NCI-H1436 treated with DMSO at 0.1 percent for 48 hours (cell line): Measurements from ENCODE around the gene SH3RF3.

ENCODE experiments used
- DNase-seq: peaks from one replicate; lab custom pipeline; 2025; lab: John Stamatoyannopoulos, UW

Gene SH3RF3

DNA sequence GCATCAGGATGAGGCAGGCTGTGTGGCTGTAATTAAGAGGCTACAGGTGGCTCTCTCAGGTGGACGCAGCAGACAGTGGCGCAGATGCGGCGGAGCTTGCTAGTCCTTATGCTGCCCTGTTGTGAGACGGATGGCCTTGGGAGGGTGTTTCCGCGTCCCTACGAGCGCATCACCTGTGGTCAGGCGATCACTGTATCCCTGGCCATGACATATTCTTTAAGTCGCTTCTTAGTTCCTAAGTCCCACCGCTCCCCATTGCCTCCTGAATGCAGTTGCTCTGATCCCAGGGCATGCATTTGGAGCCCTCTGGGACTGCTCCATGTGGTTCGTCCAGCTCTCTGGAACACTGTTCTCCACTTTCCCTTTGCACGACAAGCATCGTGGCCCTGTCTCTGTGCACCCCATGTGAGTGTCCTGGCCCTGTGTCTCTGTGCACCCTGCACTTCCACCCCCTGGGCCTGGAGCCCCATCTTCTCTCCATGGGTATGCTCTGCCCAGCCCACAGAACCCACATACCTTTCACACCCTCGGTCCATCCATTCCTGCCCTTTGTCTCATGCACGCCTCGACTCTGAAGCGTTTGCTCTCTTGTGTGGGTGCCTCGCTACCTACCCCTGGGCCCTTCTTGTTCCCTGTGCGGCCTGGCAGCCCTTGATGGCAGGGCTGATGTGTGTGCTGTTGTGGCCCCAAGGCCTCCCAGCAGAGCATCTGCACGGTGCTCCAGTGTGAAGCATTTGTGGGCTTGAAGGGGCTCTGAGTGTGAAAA is 74.4 kb downstream of the SH3RF3 start:
- DNase-seq = no peak

DNA sequence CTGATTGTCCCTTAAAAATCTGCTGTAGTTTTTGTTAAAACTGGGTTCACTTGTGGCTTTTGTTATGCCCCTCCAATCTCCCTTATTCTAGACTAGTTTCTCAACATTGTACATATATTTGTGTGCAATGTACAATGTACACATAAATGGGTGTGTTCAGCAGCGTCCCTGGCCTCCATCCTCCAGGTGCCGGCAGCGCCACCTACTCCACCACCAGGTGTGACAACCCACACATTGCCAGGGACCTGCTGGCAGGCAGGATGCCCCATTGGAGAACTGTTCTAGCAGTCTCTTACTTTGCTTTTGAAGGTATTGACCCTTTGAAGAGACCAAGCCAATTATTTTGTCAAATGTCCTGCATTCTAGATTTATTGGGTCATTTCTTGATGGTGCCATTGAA is 75.4 kb downstream of the SH3RF3 start:
- no peak for DNase-seq

DNA sequence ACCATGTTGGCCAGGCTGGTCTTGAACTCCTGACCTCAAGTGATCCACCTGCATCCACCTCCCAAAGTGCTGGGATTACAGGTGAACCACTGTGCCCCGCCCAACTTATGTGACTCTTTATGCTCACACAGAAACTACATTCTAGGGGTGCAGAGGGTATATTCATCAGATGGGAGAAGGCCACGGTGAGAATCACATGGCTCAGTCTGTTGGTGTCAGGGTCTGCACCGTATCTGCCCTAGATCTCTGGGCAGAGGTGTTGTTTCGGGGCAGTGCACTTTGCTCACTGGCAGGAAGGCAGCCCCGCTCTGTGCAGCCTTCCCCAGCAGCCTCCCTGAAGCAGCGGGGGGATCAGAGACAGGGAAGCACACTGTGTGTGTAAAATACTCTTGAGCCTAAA is 76.4 kb downstream of the SH3RF3 start:
- DNase-seq = no peak

DNA sequence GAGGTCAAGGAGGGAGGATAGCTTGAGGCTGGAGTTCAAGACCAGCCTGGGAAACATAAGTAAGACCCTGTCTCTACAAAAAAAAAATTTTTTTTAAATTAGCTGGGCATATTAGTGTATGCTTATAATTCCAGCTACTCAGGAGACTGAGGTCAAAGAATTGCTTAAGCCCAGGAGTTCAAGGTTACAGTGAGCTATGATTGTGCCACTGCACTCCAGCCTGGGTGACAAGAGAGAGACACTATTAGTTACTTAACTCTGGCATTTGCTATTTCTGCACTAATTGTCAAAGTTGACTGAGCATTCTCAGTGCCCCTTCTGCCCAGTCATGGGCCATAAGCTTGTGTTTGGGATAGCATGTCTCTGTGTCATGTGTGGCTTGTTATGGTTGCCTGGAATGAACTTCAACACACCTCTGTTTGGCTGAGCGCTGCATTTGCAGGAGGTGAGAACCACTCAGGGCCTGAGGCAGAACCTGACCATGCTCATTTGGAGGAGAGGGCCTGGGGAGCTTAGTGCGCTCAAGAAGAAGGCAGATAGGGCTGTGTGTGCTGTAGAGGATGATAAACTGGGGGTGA is 77.7 kb downstream of the SH3RF3 start:
- DNase-seq = no peak

DNA sequence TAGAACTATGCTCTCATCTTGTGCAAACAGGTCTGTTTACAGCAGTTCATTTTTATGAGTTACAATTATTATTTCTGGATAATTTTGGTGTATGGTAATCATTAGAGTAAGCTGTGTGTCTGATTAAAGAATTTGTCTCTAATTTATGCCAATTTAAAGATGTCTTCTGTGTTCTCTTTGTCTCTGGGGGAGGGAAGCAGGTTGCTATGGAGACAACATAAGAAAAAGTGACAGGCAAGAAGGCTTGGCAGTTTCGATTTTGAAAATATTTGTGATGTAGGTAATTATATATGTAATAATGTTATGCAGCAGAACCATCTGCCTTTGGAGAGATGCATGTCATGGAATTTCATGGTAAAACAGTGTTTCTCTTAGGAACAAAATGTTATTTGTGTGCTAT is 78.2 kb downstream of the SH3RF3 start:
- DNase-seq = no peak

DNA sequence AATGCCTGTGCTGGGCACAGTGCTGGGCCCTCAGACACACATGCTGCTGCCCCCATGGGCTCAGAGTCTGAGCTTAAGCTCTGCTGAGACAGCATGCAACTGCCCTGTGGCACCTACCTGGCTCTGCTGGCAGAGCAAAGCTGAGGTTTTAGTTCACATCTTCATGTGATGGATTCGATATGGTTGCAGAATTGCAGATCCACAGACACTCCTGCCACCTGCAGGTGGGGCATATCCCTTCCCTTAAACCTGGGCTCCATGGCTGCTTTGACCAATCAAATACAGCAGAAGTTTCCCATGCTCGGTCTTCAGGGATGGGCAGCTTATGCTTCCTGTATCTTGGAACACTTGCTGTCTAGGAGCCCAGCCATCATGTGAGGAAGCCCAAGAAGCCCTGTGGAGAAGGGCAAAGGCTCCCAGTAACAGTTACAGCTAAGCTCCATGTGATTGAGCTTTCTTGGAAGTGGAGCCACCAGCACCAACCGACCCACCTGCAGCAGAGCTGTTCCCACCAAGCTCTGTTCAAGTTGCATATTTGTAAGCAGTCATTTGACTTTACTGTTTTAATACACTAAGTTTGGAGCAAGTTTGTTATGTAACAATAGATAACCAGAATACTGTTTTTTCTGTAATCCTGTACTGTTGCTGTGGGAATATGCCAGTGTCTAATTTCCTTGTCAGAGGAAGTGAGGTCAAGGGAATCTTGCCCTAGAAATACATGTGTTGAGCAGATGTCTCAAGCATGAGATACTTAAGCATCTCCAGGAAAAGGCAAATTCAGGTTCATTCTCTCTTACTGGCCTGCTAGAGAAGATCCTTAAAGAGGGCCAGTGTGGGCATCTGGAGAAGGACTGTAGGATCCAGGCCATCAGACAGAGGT is 79.3 kb downstream of the SH3RF3 start:
- no peak for DNase-seq

DNA sequence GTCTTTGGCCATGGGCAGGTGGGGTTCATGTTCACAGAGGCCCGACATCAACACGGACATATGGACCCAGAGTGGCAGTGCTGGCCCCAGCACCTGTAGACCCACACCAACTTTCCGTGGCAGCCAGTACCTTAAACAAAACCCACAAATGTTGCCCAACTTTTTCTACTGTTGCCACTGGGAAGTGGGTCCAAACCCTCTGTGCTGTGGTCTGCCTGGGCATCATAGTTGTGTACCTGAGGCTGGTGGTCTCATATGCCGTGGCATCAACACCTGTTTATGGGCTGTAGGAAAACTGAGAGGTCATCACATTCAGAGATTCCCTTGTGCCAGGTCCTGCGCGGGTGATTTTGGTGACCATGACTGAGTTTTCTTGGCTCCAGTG is 79.9 kb downstream of the SH3RF3 start:
- DNase-seq = no peak

DNA sequence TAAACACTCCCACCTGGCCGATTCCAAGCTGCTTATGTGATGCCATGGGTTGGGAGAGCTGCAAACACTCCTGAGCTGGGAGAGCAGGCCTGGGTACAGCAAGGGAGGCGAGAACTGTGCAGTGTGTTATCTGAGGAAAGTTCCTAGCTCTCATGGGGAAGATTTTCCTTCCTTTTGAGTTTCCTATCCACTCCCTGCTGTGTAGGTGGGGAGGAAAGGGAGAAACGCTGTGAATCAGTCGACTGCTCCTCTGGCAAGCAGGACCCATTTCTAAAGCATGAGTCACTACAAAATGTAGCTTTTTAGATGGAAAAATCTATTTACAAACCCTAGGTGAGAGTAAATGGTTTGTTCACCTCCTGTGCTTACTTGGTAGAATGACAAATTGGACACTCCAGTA is 80.4 kb downstream of the SH3RF3 start:
- no peak for DNase-seq

DNA sequence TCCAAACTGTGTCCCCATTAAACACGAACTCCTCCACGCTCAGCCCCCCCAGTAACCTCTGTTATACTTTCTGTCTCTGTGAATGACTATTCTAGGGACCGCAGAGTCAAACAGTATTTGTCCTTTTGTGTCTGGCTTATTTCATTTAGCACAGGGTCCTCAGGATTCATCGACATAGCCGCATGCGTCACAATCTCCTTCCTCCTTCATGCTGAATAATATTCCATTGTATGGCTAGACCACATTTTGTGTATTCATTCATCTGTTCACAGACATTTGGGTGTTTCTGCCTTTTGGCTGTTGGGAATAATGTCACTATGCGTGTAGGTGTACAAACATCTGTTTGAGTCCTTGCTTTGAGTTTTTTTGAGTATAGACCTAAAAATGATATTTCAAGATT is 80.9 kb downstream of the SH3RF3 start:
- DNase-seq = no peak

DNA sequence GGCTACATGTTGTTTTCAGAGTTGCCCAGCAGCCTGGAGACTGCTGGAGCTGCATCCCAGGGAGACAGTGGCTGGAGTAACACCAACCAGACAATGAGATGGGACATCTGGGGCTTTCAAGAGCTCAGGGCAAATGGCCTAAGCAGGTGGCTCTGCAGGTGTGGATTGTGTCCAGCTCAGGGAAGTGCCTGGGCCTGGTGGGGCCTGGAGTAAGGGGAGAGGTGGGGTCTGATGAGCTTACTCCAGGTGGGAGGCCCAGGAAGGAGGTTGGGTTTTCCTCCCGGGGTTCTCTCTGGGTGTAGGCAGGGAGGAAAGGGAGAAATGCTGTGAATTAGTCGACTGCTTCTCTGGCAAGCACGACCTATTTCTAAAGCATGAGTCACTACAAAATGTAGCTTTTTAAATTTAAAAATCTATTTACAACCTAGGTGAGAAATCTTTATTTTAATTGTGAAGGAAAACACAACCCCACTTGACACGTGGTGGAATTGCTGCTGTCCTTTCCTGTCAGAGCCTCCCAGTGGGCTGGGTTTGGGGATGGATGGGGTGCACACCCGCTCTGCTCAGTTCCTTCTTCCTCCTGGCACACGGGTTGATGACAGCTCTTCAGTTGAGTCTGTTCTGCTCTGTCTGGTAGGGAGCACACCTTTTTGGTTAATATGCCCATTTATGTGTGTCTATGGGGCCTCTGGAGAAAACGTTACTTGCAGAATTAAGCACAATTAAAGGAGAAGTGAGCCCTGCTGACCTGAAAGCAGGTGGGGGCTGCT is 81.6 kb downstream of the SH3RF3 start:
- no peak for DNase-seq

DNA sequence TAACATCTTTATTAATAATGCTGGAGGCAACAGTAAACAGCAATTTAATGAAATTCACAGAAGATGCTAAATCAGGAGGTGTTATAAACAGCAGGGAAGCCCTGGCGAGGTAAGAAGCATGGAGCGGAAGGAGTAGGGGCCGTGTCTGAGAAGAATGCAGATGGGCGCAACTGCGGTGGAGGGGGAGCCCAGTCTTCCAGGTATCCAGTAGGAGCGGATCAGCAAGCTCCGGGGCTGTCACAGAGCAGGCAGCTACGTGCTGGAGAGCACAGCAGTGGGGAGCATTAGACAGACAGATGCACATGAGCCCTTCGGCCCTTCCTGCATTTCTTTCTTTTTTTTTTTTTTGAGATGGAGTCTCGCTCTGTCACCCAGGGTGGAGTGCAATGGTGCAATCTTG is 82.3 kb downstream of the SH3RF3 start:
- DNase-seq = no peak

DNA sequence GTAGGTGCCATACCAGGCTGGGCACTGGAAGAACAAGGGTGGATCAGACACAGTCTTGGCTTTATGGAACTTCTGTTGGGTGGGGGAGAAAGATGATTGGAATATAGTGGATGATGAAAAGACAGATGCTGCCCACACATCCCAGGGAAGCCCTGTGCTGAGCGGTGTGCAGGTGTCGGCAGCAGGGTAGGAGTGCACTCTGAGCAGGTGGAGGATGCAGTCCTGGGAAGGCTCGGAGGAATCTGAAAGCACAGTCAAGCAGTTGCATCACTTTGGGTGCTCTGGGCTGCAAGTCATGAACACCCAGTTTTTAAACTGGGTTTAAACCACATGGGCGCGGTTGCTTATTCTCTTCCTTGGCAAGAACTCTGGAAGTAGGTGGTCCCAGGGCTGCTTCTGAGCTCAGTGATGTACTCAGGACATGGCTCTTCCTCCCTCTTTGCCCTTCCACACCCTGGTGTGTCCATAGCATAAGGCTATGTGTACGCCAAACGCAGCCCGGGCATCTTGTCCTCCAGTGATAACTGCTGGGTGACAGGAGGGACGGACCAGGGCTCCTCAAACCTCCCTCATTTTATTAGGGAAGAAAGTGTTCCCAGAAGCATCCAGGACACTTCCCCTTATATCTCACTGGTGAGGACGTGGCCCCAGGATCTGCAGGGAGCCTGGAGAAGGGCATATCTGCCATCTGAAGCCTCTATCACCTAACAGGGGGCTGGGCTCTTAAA is 84.0 kb downstream of the SH3RF3 start:
- no peak for DNase-seq

DNA sequence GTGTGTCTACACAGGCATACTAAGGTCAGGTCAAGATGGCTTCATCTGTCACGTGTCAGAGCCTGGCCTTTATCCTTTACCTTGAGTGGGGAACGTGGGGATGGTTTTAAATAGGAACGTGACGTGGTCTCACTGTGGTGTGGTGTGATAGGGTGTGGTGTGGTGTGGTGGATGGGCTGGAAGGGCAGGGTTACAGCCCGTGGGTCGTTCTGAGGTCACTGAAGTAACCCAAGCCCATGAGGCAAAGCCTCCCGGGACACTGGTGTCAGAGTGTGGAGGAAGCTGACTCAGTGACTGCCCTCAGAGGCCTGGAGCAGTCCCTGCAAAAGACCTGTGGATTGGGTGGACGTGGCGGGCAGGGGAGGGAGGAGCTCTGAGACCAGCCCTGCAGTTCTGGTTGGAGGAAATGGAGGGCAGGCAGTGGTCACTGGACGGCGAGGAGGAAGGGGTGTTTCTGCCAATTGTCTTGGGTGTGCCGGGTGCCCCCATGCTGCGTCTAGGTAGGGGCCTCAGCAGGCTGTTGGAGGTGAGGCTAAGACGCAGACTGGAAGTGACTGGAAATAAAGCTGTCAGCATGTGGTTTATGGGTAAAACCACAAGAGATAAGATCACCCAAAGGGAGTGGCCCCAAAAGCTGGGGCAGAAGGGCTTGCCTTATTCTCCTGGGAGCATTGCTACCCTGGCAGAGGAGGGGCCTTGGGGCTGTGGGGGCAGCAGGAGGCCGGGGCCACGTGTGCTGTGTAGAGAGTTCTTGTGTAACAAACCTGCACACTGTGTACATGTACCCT is 84.8 kb downstream of the SH3RF3 start:
- no peak for DNase-seq

DNA sequence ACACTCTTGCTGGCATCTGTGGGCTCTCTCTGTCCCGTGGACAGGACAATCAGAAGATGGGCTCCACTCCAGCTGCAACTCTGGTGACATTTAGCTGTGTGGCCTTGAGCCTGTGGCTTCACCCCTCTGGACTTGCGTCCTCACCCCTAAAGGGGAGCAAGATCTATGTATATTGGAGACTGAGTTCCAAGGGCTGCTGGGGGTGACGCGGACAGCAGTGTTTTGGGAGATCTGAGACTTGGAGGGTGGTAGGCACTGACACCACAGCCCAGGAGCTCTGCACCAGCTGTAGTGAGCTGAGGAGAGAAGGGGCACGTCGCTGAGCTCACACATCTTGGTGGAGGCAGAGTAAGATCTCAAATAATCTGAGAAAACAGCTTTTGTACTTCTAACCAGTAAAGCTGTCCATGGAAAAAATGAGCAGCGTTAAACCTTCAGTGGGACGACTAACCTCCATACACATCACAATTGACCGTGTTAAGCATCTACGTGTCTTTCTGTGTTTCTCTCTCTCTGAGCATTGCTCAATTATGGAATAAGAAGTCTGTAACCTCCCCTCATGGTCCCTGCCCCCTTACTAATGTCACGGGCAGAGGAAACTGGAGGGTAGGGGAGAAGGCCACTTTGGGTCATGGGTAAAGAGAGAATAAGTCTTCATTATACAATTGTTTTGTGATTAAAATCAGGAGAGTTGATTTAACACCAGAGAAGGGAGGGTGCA is 85.8 kb downstream of the SH3RF3 start:
- DNase-seq = no peak

DNA sequence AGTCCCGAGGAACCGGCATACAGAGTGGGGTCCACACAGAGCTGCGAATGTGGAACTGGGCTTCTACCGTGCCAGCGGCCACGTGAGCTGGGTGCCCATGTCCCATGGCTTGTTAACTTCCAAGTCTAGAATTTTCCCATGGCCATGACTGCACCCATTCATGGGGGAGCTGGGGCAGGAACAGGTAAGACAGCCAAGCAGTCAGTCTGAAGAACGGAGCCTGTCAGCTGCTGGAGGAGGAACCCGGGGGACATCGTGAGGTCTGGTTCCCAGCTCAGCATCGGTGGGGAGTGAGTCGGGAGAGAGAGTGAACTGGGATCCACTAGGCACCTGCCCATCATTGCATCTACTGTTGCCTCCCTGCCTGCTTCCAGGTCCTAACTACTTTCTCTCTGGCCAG is 86.9 kb downstream of the SH3RF3 start:
- no peak for DNase-seq

DNA sequence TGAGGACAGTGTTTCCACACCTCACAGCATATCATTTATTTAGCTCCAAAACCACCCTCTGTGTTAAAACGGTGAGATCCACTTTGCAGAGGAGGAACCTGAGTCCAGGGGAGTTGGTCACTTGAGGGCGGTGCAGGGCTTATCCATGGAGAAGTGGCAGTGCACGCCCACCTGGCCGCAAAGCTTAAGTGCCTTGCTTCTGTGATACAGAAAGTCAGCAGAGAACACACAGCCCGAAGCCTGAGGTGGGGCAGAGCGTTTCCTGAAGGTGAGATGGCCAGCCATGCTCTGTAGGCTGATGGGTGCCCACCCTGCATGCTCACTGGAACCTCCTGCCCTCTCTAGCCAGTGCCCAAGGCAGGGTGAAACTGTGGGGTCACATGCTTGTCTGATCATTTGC is 87.3 kb downstream of the SH3RF3 start:
- no peak for DNase-seq

DNA sequence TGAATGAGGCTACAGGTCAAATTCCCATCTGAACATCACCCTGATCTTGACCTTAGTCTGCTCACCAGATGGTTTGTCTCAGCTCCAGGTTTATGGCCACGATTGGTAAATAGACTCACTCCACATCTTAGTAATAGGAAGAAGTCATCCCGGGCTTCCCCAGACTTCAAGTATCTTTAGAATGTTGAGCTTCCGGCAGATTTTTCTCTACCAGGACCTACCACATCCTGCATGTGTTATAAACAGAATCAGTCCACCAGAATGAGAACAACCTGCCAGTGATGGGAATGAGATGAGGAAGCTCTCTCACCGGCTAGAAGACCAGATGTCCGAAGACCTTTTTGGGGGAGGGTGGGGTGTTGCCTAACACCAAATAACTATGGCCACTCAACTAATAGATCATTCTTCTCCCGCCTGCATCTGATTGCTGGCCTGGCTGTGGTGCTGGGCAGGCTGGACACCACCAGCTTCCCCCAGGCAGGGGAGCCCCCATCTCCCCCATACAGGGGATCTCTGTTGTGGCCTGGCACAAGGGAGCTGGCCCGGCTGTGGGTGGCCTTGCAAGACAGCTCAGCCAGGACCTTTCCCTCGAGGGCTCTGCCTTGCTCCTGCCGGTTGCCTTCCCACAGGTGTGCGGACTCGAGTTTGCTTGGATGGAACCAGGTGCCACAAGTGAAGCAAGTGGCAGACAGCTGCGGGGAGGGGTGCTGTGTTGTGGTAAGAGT is 88.5 kb downstream of the SH3RF3 start:
- no peak for DNase-seq

DNA sequence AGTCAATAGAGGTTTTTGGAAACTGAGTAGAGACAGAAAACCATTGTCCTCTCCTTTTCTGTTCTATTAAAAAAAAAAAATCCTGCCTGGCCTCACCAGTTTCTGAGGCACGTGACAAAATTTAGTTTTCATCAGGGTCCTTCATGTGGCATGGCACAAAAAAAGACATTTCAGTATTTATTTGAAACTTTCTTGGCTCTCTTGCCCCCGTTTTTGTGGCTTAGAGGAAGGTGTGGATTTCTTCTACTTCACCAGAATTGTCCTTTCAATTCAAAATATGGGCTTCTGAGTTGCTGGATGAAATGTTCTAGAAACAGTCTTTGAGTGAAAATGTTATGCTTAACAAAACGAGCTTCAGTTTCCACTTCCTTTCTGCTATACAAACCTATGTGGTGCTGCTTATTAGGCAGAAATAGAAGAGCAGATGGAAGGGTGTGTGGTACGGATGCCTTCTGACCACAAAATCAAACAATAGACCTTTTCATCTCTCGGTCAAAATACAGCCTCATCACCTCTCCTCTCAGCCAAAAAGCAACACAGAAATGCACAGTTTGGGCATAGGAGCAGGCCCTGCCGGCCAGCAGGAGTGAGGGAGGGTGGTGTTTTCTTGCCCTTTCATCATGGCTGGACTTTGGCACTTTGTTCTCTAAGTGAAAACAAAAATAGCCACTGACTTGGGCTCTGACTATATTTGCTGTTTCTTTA is 89.2 kb downstream of the SH3RF3 start:
- no peak for DNase-seq

DNA sequence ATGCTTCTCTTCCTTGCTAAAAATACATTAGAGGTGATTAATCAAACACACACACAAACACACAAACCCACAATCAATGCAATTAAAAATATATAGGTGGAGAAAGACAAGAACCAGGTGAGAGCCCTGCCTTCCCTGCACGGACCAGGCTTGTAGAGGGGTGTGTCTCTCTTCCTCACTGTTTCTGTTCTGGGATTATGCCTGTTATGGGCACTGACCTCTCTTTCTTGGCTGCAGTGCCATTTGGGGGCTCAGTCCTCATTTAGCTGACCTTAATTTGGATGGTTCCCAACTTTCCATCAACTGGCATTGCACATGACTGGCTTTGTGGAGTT is 89.8 kb downstream of the SH3RF3 start:
- no peak for DNase-seq
